ENCODE measurements around the gene G2E3.
A peak's percentile ranks its signal among the peaks of the same experiment; 100 is the strongest.

Gene G2E3

DNA sequence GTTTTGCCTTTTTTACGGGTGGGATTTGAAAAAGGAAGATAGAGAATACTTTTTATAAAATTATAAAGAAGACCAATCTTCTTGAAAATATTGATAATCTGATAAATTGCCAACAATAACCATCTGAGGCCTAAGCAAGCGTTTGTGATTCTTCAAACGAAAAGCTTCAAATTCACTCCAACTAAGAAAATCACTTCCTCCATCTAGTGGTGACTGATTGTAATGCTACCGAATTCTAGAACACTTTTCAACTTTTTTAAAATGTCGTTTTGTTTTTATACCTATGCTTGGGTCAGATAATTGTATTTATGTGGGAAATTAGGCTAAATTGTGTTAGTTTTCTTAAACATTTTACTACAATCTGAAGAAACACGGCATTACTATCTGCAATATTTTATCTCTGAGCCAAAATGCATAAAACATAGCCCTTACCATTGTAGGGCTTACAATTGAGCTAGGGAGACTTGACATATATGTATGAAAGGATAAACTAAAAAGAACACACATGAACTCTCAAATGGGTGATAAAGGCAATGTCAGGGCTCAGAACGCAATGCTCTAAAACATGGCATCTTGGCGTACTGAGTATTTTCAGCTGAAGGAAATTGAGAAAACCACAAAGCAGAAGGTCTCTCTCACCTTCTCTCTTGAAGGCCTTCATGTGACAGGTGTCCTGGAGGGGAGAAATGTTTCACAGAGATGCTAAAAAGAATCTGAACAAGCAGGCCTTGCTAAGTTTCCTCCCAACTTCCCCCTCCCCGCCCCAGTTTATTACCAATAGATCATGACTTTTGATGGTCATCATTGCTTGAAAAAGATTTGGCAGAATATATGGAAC lies 36.8 kb upstream of the G2E3 start:
- peak; percentile 25 for DNase-seq (ENCODE audit: low read depth)
- H3K4me3 ChIP-seq (ENCODE audit: low read depth, low read length) = no peak overlapping the region
- TF ChIP-seq CTCF (IDR thresholded peaks at IDR 0.05; ENCODE audit: control insufficient read depth, extremely low read depth, insufficient read depth) = peak; percentile 63

GRCh38 chr14:30525833-30526232 lies 33.1 kb upstream of the G2E3 start:
- DNase-seq (ENCODE audit: low read depth) = no peak
- no peak for TF ChIP-seq CTCF (IDR thresholded peaks at IDR 0.05; ENCODE audit: control insufficient read depth, extremely low read depth, insufficient read depth)
- no peak overlapping the region for H3K4me3 ChIP-seq (ENCODE audit: low read depth, low read length)

- no peak for DNase-seq (ENCODE audit: low read depth)
- TF ChIP-seq CTCF (IDR thresholded peaks at IDR 0.05; ENCODE audit: control insufficient read depth, extremely low read depth, insufficient read depth) = no peak
- no peak overlapping the region for H3K4me3 ChIP-seq (ENCODE audit: low read depth, low read length)
Observed at GRCh38 chr14:30527196-30527595, 31.8 kb upstream of the G2E3 start.

DNA sequence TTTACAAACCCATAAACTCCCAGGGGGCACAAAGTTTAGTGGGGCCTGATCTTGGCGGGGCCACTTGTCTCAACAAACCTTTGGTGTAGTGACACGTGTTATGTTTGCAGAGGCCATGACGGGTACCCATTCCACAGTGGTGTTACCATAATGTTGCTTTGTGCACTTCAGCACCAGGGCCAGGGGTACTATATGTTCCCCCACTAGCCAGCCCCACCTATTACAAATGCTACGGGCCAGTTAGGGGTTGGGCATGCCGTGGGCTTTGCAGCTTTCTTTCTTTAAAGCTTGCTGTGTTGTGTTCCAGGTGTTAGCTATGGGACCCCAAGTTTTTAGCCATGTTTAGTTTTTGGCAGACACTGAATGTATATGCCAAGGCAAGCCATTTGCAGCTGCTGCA lies 30.8 kb upstream of the G2E3 start:
- TF ChIP-seq CTCF (IDR thresholded peaks at IDR 0.05; ENCODE audit: control insufficient read depth, extremely low read depth, insufficient read depth) = no peak
- no peak for DNase-seq (ENCODE audit: low read depth)
- no peak overlapping the region for H3K4me3 ChIP-seq (ENCODE audit: low read depth, low read length)

- TF ChIP-seq CTCF (IDR thresholded peaks at IDR 0.05; ENCODE audit: control insufficient read depth, extremely low read depth, insufficient read depth) = no peak
- H3K4me3 ChIP-seq (ENCODE audit: low read depth, low read length) = no peak overlapping the region
- DNase-seq (ENCODE audit: low read depth) = no peak
Observed at GRCh38 chr14:30528778-30529642, 29.9 kb upstream of the G2E3 start.

DNA sequence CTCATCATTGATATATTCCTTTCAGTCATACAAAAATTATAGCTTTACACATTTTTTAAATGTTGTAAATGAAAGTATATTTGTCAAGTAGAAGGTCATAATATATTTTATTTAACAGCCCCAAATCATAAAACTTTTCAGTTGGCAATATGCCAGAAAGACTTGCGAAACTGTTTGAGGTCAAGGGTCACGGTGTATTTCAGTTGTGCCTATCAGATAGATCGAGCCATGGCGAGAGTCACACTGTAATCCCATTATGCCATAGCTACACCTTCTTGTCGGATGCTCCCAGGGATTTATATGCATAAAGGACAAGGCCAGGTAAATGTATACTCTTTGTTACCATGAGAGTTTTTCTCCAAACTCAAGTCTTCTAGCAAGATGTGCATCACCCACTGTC lies 26.7 kb upstream of the G2E3 start:
- TF ChIP-seq CTCF (IDR thresholded peaks at IDR 0.05; ENCODE audit: control insufficient read depth, extremely low read depth, insufficient read depth) = no peak

More for the DNA sequence above, 26.7 kb upstream of the G2E3 start:
- no peak overlapping the region for H3K4me3 ChIP-seq (ENCODE audit: low read depth, low read length)
- DNase-seq (ENCODE audit: low read depth) = no peak

All from LNCaP clone FGC (cell line).